DMS 273 (cell line): Measurements from ENCODE around the gene DBNL.
A peak's percentile ranks its signal among the peaks of the same experiment; 100 is the strongest.

Experiments
- DNase-seq: peaks from one replicate; lab custom pipeline; 2025; ENCODE audit not compliant: unreplicated experiment; lab: John Stamatoyannopoulos, UW

Gene DBNL

GRCh38 chr7:44097064-44097932 lies 52.8 kb downstream of the DBNL start:
- peak; percentile 39 for DNase-seq

- DNase-seq = no peak
These were observed 53.9 kb downstream of the DBNL start for GRCh38 chr7:44098092-44099068.

- DNase-seq = peak; percentile 53
These were observed 55.2 kb downstream of the DBNL start for GRCh38 chr7:44099669-44100068.

- DNase-seq = peak; percentile 76
These were observed 56.2 kb downstream of the DBNL start for GRCh38 chr7:44100458-44101302.

GRCh38 chr7:44101303-44101965 lies 56.9 kb downstream of the DBNL start:
- no peak for DNase-seq

GRCh38 chr7:44101966-44102845 lies 57.7 kb downstream of the DBNL start:
- no peak for DNase-seq

GRCh38 chr7:44102846-44103565 lies 58.5 kb downstream of the DBNL start:
- DNase-seq = no peak

GRCh38 chr7:44103566-44103922 lies 59.0 kb downstream of the DBNL start:
- DNase-seq = no peak

- DNase-seq = no peak
These were observed 59.7 kb downstream of the DBNL start, which contains the start of gene AEBP1 for GRCh38 chr7:44103923-44104859. Gene AEBP1 (plus strand): TSS chr7:44104345. CDS start chr7:44104666, 321 bp downstream.

GRCh38 chr7:44104860-44105771 lies 60.6 kb downstream of the DBNL start:
- no peak for DNase-seq

GRCh38 chr7:44105832-44106231 lies 61.3 kb downstream of the DBNL start:
- DNase-seq = no peak

- DNase-seq = no peak
These were observed 62.0 kb downstream of the DBNL start for GRCh38 chr7:44106311-44107065.

GRCh38 chr7:44107116-44107960 lies 62.8 kb downstream of the DBNL start:
- DNase-seq = no peak

GRCh38 chr7:44107961-44108767 lies 63.7 kb downstream of the DBNL start:
- no peak for DNase-seq
